LHCN-M2 (cell line): ENCODE data around the gene SGMS1. TPM values are rescaled to one million over a fixed set of nuclear protein-coding genes. Genes with fewer than 3 reads are reported as not detected.
A peak's percentile ranks its signal among the peaks of the same experiment; 100 is the strongest.

Experiments
- DNase-seq: peaks from one replicate; pipeline ENCODE4 v3.0.0-alpha.2; 2012; ENCODE audit warnings: low read depth
- total RNA-seq: library from RNA; depleted of rRNA; stranded (reverse); fragments of >200 nt; gene quantifications from 2 replicates; pipeline ENCODE4 v1.2.3, GENCODE V29; 2014

Gene SGMS1
- total RNA-seq, 1 experiment from 2014 or later: 32.6 TPM

DNA sequence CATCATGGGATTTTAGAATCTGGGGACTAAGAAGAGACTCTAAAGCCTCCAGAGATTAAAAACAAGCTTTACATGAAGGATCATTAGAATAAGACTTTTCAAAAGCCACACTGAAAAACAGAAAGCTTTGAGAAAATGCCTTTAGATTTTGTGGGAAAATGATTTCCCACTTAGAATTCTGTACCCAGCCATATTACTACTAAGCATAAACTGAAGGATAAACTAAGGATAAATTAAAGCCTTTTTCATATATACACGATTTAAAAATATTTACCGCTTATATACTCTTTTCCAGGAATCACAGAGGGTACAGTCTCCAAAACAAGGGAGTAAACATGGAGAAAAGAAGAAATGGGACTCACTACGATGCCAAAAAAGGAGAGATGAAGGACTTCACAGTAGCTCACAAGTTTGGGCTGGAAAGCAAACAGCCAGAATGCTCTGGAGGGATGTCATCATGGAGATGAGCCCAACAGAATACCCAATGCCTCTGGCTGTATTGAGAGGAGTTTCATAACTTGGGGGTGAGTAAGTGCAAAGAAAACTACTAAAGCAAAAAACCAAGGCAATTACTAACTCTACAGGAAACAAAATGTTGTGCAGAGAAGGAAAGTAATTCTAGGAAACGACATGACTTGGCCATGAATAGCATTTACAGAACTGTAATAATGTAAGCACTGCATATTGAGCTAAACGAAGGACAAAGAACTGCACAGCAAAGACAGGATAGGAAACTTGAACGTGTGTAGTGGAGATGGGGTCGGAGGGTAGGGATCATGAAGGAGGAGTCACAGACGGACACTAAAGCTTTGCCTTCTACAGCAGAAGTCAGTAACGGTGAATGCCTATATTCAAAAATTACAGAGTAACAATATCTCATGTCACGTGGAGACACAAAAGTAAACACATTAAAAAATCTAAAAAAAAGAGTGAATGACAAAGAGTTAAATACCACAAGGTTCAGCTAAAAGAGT, 311.0 kb downstream of the SGMS1 start:
- peak; percentile 29 for DNase-seq

DNA sequence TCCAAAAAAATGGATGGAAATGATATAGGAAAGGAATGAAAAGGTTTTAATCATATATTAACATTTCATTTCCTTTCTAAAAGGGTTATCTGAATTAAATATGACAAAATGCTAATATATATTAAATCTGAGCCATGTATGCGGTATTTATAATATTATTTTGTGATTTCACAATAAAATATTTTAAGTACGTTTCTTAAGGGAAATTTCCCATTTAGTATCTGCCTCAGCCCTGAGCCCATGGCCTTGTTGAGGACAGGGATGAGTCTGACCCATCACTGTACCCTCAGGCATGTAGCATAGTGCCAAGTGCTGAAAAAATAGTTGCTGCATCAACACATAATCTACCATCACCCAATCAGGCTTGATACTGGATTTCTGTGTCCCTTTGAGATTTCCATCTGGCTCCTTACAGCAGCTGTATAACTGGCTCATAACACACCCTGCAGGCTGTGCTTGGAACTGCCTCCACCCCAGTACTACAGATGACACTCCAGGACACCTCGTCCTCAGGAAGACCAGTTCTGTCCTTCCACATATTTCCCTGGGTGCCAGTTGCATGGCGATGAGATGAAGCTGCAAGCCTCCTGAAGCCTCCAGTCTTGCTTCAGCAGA, 313.1 kb downstream of the SGMS1 start:
- peak; percentile 27 for DNase-seq

DNA sequence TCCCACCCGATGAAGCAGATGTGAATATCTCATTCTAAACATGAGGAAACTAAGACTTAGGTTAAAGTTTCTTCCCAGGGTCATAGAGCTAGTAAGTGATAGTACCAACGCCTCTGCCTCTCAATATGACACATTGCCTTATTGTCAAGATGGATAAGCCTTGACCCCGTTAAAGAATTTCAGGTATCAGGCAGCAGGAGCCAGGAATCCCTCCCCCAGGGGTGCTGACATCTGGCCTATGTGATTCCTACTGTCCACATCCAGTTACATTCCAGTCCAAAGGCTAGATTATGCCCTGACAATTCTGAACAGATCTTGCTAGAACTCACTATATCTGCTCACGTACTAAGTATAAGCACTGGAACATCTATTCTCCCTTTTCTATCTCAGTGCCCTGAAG, 314.4 kb downstream of the SGMS1 start:
- no peak for DNase-seq

DNA sequence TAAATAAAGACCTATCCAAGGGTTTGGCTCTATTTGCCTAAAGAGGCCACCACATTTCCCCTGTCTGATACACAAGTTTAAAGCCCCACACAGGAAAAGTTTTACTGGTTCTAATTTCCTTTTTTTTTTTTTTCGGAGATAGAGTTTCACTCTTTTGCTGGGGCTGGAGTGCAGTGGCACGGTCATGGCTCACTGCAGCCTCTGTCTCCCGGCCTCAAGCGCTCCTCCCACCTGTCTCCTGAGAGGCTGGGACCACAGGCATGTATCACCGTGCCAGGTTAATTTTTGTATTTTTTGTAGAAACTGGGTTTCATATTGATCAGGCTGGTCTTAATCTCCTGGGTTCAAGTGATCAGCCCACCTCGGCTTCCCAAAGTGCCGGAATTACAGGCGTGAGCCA, 319.1 kb downstream of the SGMS1 start:
- no peak for DNase-seq

DNA sequence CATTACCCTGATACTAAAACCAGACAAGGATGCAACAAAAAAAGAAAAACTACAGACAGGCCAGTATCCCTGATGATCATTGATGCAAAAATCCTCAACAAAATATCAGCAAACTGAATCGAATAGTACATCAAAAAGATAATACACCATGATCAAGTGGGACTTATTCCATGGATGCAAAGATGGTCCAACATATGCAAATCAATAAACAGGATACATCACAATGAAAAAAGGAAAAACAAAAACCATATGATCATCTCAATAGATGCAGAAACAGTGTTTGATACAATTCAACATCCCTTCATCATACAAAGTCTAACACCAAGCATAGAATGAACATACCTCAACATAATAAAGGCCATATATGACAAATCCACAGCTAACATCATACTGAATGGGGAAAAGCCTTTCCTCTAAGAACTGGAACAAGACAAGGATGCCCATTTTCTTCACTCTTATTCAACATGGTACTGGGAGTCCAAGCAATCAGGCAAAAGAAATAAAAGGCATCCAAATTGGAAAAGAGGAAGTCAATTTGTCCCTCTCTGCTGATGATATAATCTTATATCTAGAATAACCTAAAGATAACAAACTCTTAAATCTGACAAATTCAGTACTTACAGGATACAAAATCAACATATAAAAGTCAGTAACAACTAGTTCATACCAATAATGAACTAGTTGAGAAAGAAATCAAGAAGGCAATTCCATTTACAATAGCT, 323.6 kb downstream of the SGMS1 start:
- no peak for DNase-seq

DNA sequence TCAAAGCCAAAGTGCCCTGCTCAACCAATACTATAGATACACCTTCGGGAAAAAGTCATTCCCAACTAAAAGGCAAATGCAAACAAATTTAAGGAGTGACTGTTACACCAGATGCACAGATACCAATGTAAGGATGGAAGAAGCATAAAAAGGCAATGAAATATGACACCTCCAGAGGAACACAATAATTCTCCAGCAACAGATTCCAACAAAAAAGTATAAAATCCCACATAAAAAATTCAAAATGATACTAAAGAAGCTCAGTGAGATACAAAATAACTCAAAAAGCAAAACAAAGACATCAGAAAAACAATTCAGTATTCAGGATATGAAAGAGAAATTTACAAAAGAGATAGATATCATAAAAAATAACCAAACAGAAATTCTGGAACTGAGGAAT, 328.4 kb downstream of the SGMS1 start:
- no peak for DNase-seq

DNA sequence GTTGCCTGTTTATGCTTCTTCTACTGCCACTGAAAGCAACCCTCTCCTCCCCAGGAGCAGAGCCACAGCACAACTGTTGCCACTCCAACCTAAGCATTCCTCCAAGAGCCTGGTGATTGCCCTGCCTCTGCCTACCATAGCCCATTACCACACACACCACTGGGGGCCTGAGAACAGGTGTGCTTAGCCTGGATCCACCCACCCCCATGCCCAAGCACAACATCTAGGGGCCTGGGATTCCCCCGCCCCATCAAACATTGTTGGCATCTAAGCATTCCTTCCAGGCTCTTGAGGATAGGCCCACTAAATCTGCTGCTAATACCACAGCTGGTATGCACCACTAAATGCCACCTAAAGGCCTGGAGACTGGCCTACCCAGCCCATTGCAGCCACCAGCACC, 329.2 kb downstream of the SGMS1 start:
- no peak for DNase-seq

DNA sequence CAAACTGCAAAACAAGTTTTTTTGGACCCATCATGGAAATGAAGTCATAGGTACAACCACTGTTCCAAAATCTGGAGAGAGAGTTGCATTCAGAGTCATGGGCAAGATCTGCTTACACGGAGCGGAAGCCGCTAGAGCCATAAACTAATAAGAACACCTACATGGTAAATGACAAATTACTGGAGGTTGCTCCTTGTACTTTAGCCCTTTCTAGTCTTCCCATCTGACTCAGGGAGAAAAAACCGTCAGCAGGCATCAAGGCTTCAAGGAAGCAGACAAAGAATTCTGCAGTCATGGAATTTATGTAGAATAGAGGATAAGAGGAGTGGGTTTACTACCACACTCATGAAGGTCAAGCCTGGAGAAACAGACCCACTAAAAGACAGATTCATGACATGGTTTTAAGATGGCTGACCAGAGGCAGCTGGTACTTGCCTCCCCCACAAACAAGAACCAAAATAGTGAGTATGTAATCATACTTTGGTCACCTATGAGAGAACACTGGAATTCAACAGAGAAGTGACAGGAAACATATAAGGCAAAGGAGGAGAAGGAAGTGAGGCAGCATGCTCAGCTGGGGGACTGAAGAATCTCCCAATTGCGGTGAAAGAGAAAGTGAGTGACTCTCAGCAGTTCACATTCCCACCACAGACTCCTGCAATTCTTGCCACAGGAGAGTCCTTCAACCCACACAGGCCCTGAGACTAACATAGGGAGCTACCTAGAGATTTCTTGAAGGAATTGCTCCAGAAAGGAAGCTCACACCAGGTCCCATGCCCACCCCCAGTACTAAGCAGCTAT, 330.0 kb downstream of the SGMS1 start:
- DNase-seq: no peak

DNA sequence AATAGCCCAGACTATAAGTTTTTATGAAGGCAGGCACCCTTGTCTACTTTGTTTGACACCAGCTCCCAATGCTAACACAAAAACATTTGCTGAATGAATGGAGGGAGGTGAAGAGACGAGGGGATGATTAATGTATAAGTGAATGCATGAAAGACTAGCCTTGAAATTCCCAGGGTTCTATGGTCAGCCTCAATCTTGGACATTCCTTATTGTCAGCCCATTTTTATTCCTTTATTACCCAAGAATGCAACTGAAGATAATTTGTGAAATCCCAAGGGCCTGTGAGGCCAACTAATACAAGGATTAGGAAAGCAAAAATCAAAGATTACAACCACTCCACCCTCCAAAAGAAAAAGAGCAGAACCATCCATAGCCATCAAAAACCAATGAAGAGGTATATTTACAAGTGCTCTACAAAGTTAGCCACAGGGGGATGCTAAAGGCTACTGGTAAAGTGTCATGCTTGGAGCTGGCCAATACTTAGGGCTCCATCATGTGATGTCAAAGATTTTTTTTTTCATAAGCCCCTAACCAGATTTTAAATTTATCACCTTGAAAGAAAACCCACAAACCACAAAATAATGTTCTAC, 332.4 kb downstream of the SGMS1 start:
- peak; percentile 19 for DNase-seq

DNA sequence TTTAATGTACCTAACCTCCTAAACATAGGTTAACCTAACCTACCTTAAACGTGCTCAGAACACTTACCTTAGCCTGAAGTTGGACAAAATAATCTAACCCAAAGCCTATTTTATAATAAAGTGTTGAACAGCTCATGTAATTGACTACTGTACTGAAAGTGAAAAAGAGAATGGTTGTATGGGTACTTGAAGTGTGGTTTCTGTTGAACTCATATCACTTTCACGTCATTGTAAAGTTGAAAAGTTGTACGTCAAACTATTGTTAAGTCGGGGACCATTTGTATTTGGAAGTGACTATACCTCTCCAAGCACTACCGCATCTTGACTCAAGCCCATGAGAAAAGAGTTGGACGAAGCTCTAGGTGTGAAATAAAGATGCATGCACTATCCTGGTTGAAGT, 334.6 kb downstream of the SGMS1 start:
- DNase-seq: no peak

DNA sequence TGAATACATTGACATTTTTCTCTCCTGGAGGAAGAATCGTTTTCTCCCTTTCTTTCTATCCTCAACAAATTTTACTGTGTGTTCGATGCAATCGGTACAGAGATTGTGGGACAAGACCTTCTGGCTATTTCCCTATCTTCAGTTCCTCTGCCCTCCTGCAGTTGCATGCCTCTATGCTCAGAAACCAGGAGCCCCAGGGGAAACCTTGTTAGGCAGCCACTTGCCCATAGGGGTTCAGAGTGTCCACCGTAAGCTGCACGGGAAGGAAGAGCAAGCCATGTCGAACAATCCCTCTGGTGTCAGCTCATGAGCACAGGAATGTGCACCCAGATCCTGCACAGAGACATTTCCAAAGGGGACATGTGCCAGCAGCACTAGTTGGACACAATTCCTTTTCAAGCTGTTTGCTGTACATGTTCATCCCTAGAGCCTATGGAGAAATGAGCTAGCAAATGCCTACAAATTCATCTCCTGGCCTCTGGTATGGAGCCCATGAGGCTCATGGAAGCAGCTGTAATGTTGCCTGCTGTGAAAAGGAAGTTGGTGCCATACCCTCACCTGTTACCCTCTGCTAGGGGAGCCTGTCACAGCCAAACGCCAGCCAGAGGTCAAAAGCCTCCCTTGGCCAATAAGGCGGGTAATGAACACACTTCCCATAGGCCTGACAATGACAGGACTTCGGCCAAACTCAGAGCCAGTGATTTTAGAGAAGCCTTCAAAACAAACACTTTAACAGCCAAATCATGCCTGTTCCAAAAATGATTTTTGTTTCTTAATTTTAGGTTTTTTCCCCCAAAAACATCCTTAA, 336.6 kb downstream of the SGMS1 start:
- no peak for DNase-seq

DNA sequence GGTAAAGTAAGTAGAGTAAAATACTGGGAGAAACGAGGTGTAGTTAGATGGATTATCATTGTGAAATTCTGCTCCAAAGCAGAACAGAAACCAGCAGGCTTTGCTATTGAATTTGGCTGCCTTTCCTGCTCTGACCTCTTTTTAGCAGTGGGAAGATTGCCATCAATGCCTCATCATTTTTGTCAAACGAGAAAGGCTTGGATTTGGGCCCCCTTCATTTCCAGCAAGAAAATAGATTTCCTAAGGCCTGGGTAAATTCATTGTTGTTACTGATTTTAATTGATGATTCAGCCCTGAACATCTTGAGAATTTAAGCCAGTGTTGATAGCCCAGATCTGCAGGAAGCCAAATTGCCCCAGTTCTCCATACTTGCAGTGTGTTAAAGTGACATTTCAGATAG, 337.2 kb downstream of the SGMS1 start:
- DNase-seq: no peak

DNA sequence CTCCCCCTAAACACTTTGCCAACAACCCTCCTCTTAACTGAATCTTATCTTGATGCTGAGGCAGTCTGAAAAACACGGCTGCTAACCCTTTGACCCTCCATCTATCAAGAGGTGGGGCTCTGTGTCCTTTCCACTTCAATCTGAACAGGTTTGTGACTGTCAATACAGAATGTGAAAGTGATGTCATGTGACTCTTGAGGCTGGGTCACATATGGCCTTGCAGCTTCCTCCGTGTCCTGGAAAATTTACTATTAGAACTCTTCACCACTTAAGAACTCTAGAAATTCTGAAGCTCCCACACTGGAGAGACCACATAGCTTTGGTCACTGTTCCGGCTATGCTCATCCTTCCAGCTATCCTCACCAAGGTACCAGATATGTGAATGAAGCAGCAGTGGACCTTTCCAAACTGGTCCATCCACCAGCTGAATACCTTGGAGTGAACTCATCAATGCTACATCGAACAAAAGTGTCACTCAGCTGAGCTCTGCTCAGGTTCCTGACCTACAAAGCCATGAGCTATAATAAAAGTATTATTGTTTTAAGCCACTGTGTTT, 341.7 kb downstream of the SGMS1 start:
- no peak for DNase-seq

DNA sequence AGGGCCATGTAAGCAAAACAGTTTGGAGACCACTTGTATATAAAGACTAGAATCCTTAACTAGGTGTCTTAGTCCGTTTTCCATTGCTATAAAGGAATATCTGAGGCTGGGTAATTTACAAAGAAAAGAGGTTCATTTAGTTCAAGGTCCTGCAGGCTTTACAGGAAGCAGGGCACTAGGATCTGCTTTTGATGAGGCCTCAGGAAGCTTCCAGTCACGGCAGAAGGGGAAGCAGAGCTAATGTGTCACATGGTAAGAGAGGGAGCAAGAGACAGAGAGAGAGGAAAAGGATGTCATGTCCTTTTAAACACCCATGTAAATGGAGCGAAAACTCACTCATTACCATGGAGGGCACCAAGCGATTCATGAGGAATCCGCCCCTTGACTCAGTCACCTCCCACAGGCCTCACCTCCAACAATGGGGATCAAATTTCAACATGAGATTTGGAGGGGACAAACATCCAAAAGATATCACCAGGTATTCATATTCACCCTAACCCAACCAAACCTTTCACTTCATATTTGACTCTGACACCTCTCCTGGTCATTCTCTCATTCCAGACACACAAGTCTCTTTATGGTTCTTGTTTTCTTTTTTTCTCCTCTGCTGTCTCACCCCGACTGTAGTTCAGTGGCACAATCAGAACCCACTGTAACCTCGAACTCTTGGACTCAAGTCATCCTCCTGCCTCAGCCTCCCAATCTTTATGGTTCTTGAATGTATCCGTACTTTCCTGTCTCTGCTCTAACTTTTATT, 342.4 kb downstream of the SGMS1 start:
- no peak for DNase-seq

DNA sequence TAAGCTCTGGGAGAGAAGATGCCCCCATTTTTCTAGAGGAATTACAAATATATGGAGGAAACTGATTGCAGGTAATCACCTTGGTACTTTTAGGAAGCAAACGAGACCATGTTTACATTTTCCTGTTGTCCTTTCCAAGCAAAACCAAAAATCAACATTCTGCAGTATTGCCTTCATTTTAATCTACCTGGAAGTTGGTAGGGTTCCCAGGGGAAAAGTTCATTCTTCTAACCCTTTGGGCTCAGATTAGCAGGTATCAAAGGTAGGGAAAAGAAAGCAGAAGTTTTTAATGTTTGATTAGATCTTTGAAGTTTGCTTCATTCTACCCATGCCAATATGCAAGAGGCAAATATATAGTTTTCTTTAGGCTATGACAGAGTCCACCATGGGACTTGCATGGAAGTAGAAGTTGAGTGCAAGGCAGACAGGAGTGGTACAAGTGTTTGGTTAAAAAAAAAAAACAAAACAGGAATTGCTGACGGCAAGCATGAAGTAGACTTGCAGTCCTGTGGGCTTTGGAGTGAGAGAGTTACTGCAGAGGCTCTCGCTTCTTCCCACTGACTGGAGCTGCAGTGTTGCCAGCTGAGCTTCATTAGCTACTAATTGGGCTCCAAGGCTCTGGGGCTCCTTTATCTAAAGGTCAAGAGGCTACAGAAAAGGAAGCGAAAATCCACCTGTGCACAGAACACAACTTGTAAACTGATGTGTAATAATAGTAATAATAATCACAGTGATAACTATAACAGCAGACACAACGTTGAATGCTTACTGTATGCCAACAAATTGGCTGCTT, 343.5 kb downstream of the SGMS1 start:
- DNase-seq: no peak

DNA sequence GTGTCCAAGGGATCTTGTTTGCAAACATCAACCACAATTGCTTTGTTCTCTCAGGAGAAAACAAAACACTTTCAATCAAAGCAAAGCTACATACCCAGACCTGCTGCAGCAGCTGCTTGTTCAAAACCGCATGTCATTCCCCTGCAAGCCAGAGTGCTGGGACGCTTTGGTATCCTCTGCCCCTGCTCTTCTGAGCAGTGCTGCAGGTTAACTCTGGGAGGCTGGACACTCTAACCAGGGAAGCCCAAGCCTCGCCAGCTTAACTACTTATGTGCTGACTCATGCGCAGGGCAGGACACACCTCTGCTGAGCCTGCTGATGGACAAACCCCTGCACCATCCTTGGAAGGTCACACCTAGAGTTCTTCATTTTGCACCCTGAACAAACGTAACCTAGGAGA, 344.3 kb downstream of the SGMS1 start:
- peak; percentile 66 for DNase-seq

DNA sequence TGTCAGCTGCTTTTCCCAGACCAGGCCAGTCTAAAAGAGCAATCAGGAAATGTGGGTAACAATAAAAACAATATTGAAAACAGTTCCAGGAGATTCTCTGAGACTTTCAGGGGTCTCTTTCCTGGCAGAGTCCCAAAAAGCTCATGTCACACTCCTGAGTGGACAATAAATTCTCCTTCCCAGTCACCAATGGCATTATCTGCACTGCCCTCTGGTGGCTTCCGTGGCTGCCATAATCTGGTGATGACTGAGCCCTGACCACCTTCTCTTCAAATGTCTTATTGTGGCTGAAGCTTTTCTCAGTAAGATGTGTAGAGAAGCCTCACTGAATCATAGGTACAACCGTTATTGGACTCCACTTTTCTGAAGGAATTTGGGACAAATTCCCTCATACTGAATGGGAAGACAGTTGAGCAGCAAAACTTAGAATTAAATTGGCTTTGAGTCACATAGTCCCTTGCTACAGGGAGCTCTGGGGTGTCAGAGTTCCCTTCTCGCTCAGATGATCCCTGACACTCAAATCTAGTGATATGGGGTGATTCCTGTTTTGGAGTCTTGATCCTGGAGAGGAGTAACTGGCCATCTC, 348.0 kb downstream of the SGMS1 start:
- DNase-seq: peak; percentile 20

DNA sequence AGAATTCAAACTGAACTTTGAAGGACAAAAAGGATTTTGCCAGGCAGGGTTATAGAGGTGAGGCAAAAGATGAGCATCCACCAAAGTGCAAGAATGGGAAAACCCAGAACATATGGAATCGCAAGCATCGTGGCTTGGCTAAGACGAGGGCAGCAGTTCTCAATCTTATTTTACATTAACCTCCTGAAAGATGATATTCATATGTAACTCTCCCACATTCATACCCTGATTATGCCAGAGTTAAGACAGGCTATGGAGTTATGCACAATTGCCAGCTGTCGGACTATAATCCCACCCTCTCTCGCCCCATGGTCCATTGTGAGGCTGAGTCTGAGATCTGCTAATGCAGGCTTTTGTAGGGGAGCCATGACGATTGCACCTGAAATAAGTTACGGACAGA, 351.2 kb downstream of the SGMS1 start:
- DNase-seq: no peak
